Upper lobe of left lung (tissue), 4 donors: Measurements from ENCODE around the gene ZNF112.

Experiments
- POLR2A ChIP-seq, 4 donors: fragments of 450-650 bp; IDR thresholded peaks; one replicate each; pipeline ENCODE4 v1.5.1; 2016 to 2017; ENCODE audit warnings: antibody characterized with exemption in 4 of 4, mild to moderate bottlenecking in 2 of 4
- POLR2AphosphoS5 ChIP-seq, 2 donors: sonication (generic); formaldehyde crosslinking; IDR thresholded peaks; one replicate each; pipeline ENCODE4 v1.5.1; 2017; ENCODE audit warnings: antibody characterized with exemption in 2 of 2
- TF ChIP-seq, protein P1 (sequence below), 6 experiments: fragments of 450-650 bp in 4 of 6; fragments of 200-600 bp in 2 of 6; sonication (generic) in 2 of 6; IDR thresholded peaks; one replicate each; pipeline ENCODE4 v1.5.1; 2016 to 2019; ENCODE audit warnings: antibody characterized with exemption in 6 of 6

DNA sequence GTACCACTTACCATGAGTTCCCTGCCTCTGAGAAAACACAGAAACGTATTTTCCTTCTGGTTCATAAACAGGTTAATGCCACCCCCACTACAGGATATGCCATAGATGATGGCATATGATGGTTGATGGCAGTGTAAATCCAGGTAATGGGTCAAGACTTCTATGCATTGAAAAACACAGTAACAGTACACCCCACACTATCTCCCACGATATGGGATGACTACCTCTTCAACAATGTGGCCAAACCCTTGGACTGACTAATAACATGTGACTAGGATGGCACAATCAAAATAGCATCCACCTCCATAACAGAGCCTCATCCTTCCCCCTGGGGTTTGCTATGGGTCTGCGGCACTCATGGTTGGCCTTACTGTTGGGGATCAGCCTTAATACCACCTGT, 73.6 kb downstream of the ZNF112 start:
- TF ChIP-seq, protein P1, sequence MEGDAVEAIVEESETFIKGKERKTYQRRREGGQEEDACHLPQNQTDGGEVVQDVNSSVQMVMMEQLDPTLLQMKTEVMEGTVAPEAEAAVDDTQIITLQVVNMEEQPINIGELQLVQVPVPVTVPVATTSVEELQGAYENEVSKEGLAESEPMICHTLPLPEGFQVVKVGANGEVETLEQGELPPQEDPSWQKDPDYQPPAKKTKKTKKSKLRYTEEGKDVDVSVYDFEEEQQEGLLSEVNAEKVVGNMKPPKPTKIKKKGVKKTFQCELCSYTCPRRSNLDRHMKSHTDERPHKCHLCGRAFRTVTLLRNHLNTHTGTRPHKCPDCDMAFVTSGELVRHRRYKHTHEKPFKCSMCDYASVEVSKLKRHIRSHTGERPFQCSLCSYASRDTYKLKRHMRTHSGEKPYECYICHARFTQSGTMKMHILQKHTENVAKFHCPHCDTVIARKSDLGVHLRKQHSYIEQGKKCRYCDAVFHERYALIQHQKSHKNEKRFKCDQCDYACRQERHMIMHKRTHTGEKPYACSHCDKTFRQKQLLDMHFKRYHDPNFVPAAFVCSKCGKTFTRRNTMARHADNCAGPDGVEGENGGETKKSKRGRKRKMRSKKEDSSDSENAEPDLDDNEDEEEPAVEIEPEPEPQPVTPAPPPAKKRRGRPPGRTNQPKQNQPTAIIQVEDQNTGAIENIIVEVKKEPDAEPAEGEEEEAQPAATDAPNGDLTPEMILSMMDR (IDR thresholded peaks at IDR 0.05), result no peak
- TF ChIP-seq POLR2A (IDR thresholded peaks at IDR 0.05) (no peak), POLR2AphosphoS5 (IDR thresholded peaks at IDR 0.05) (no peak)
